DOHH2 (cell line): ENCODE measurements around the gene LRATD1.

Experiments used
- EZH2phosphoT487 ChIP-seq: fragments of 200-600 bp; sonication (generic); IDR thresholded peaks from 2 replicates; pipeline ENCODE4 v1.6.1; 2017; ENCODE audit warnings: borderline replicate concordance, mild to moderate bottlenecking, antibody characterized with exemption, low read length, moderate library complexity, mixed read lengths
- TF ChIP-seq, protein P1 (sequence below): fragments of 200-600 bp; sonication (generic); IDR thresholded peaks from one replicate; pipeline ENCODE4 v1.5.1; 2014; ENCODE audit warnings: antibody characterized with exemption, mild to moderate bottlenecking, low read depth, low read length; ENCODE audit not compliant: poor library complexity, severe bottlenecking

DNA sequence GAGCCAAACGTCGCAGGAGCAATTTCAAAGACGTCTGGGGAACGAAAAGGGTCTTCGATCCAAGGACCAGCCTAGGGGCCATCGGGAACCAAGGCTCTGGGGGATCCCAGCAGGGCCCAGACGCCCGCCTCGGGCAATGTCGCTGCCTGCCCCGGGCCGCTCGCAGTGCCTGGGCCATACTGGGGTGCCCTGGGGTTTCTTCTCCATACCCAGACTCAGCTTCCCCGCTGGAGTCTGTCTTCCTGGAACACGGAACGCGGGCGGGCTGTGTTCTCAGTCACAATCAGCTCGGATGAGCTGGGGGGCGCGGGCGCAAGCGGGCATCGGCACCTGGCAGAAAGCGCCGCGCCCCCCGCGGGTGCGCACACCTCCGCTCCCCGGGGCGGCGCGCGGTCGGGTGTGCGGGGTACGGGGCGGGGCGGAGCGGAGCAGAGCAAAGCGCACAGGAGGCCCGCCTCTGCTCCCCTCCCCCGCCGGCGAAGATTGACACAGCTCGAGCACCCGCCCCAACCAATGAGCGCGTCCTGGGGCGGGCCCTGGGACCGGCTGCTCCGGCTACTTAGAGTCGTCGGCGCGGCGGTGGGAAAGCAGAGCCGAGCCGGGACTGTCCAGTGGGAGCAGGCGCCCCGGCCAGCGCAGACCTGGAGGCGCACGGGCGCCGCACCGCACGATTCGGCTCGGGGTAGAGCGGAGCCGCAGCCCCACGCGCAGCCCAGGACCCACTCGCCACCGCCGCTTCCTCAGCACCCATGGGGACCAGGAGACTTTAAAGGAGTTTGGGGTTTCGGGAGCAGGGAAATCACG is at the start of gene LRATD1:
- TF ChIP-seq, protein P1, sequence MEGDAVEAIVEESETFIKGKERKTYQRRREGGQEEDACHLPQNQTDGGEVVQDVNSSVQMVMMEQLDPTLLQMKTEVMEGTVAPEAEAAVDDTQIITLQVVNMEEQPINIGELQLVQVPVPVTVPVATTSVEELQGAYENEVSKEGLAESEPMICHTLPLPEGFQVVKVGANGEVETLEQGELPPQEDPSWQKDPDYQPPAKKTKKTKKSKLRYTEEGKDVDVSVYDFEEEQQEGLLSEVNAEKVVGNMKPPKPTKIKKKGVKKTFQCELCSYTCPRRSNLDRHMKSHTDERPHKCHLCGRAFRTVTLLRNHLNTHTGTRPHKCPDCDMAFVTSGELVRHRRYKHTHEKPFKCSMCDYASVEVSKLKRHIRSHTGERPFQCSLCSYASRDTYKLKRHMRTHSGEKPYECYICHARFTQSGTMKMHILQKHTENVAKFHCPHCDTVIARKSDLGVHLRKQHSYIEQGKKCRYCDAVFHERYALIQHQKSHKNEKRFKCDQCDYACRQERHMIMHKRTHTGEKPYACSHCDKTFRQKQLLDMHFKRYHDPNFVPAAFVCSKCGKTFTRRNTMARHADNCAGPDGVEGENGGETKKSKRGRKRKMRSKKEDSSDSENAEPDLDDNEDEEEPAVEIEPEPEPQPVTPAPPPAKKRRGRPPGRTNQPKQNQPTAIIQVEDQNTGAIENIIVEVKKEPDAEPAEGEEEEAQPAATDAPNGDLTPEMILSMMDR: no peak
- no peak for TF ChIP-seq EZH2phosphoT487
